A673 (cell line): ENCODE measurements around the gene NOSIP. TPM values are rescaled to one million over a fixed set of nuclear protein-coding genes. Genes with fewer than 3 reads are reported as not detected.

Experiments used
- BruUV-seq: library from RNA; stranded (reverse); fragments of 400-500 nt; replicated peaks from 2 replicates; lab custom pipeline; 2021; lab: Mats Ljungman, UMichigan
- CTCF ChIA-PET: fragments of 300-600 bp; sonication (Branson Sonifier 250); formaldehyde crosslinking; loops from one replicate; lab custom pipeline; 2022; ENCODE audit warnings: antibody characterized with exemption; lab: Charles Lee
- POLR2A ChIA-PET: fragments of 300-600 bp; sonication (Branson Sonifier 250); formaldehyde crosslinking; loops from one replicate; lab custom pipeline; 2022; ENCODE audit warnings: antibody characterized with exemption; ENCODE audit not compliant: low non-redundant PET; lab: Charles Lee
- DNase-seq: peaks from one replicate; pipeline ENCODE4 v3.0.0-alpha.2; 2015; ENCODE audit warnings: low spot score
- H3K27ac ChIP-seq: fragments of 200-600 bp; sonication (generic); 2 replicates; pipeline ENCODE4 v1.5.1; 2016; ENCODE audit warnings: mixed run types, low read depth, mild to moderate bottlenecking, mixed read lengths, antibody characterized with exemption, low read length; ENCODE audit not compliant: poor library complexity, severe bottlenecking
- H3K27me3 ChIP-seq: fragments of 200-600 bp; sonication (generic); replicated peaks from 2 replicates; pipeline ENCODE4 v1.6.1; 2017; ENCODE audit warnings: mixed run types, low read depth, mild to moderate bottlenecking, mixed read lengths, antibody characterized with exemption, low read length; ENCODE audit not compliant: insufficient read depth, poor library complexity
- H3K36me3 ChIP-seq: fragments of 200-600 bp; sonication (generic); 2 replicates; pipeline ENCODE4 v1.6.1; 2016; ENCODE audit warnings: mixed run types, mild to moderate bottlenecking, mixed read lengths, antibody characterized with exemption, low read length; ENCODE audit not compliant: insufficient read depth, poor library complexity, severe bottlenecking
- H3K4me1 ChIP-seq: fragments of 200-600 bp; sonication (generic); 2 replicates; pipeline ENCODE4 v1.6.1; 2017; ENCODE audit warnings: mixed run types, mild to moderate bottlenecking, mixed read lengths, antibody characterized with exemption, low read length; ENCODE audit not compliant: insufficient read depth, poor library complexity, severe bottlenecking
- H3K4me3 ChIP-seq: fragments of 200-600 bp; sonication (generic); 2 replicates; pipeline ENCODE4 v1.5.1; 2016; ENCODE audit warnings: low read depth, mixed run types, mild to moderate bottlenecking, mixed read lengths, low read length; ENCODE audit not compliant: poor library complexity, severe bottlenecking
- H3K9me3 ChIP-seq: fragments of 200-600 bp; sonication (generic); 2 replicates; pipeline ENCODE4 v1.6.1; 2016; ENCODE audit warnings: mixed run types, low read depth, mild to moderate bottlenecking, mixed read lengths, antibody characterized with exemption, low read length; ENCODE audit not compliant: poor library complexity, severe bottlenecking
- EZH2 ChIP-seq: fragments of 200-600 bp; sonication (generic); IDR thresholded peaks from 2 replicates; pipeline ENCODE4 v1.6.1; 2017; ENCODE audit warnings: borderline replicate concordance, low read depth, mild to moderate bottlenecking, mixed read lengths, antibody characterized with exemption, low read length; ENCODE audit not compliant: poor library complexity, severe bottlenecking
- intact Hi-C: fragments of 100-400 bp; cut with micrococcal nuclease; formaldehyde crosslinking; loops from one replicate; pipeline ENCODE4 v1.10.0; 2022; ENCODE audit not compliant: unreplicated experiment
- total RNA-seq: library from RNA; stranded (reverse); gene quantifications from 2 replicates; pipeline ENCODE4 v1.2.3, GENCODE V29; 2021
- TF ChIP-seq, protein P1 (sequence below): fragments of 300-800, 200-600 bp; sonication (generic); conservative IDR thresholded peaks from 2 replicates; pipeline ENCODE4 v1.5.1; 2017; ENCODE audit warnings: low read depth, mild to moderate bottlenecking, antibody characterized with exemption, low read length, moderate library complexity, mixed read lengths

NOSIP gene
- total RNA-seq, 1 experiment from 2014 or later = 178 TPM

DNA sequence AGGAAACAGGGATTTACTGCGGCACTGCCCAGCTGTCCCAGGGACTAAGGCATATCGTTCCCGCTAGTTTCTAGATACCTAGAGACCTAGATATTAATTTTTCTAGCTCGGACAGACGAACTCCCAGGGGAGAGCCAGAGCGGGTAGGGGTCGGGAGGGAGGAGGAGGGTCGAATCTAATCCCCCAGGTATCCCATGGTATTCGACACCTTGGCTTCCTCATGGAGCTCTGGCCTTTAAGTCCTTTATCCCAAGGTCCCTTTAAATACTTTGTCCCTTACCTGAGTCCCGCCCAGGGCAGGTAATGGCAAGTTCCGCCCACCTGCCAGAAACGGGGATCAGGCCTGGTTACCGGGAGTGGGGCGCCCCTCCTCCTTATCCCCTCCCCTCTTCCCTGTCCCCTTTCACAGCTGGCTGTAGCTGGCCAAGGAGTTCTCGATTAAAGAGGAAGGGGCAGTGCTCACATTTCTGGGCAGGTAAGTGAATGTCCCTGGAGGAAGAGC, 702 bp upstream of the NOSIP start, which contains the start of gene PRRG2:
PRRG2 (plus strand) TSS at position 310 of the 502 bp plus-strand sequence. CDS start 1,904 bp downstream, outside the sequence.
- no peaks in the 10 kb centered on the region for H3K9me3 ChIP-seq
- TF ChIP-seq EZH2 = no peak
- TF ChIP-seq, protein P1, sequence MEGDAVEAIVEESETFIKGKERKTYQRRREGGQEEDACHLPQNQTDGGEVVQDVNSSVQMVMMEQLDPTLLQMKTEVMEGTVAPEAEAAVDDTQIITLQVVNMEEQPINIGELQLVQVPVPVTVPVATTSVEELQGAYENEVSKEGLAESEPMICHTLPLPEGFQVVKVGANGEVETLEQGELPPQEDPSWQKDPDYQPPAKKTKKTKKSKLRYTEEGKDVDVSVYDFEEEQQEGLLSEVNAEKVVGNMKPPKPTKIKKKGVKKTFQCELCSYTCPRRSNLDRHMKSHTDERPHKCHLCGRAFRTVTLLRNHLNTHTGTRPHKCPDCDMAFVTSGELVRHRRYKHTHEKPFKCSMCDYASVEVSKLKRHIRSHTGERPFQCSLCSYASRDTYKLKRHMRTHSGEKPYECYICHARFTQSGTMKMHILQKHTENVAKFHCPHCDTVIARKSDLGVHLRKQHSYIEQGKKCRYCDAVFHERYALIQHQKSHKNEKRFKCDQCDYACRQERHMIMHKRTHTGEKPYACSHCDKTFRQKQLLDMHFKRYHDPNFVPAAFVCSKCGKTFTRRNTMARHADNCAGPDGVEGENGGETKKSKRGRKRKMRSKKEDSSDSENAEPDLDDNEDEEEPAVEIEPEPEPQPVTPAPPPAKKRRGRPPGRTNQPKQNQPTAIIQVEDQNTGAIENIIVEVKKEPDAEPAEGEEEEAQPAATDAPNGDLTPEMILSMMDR = no peak
- peak within 1 kb of the TSS; percentile 78 for H3K27ac ChIP-seq
- peaks cover 8% of the 10 kb centered on the region for H3K36me3 ChIP-seq
- no TSS peak for BruUV-seq
- peaks cover 6% of the 10 kb centered on the region for H3K4me1 ChIP-seq
- CTCF ChIA-PET = interaction anchor here (1.0 kb wide), 1 partner anchor 70 kb away, joined by 11 read pairs; no protein-coding TSS in a partner anchor
- DNase-seq = no peak
- intact Hi-C loops = no loop called here
- POLR2A ChIA-PET = interaction anchor here (0.6 to 0.7 kb wide), 2 partner anchors 22 to 59 kb away, joined by 5 to 8 read pairs; partner anchors contain the start of gene RRAS
- H3K27me3 ChIP-seq = no peaks in the 10 kb centered on the region
- H3K4me3 ChIP-seq = peak within 1 kb of the TSS; percentile 85

DNA sequence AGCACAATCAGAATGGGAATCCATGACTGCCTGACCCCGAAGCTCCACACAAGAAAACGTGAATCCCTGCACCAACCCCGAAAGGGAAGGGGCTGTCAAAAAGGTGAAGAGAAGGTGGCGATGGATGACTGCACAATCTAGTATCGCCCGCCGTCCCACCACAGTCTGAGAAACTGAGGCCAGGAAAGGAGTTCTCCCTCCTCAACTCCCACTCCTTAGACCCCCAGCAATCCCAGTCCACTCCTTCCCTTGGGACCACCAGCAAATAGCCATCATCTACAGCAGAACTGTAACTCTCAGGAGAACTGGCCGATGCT, 451 bp downstream of the NOSIP start:
- H3K27me3 ChIP-seq = no peaks in the 10 kb centered on the region
- DNase-seq = no peak
- no TSS peak for BruUV-seq
- peak overlapping the region; percentile 85 for H3K4me3 ChIP-seq
- intact Hi-C loops = no loop called here
- H3K36me3 ChIP-seq = peaks cover 15% of the 10 kb centered on the region
- H3K27ac ChIP-seq = peak overlapping the region; percentile 78
- ChIA-PET CTCF (interaction anchor here (1.3 kb wide), 1 partner anchor 10 kb away, joined by 4 read pairs; no protein-coding TSS in a partner anchor), POLR2A (interaction anchor here (0.6 to 1.4 kb wide), 2 partner anchors 10 to 1324 kb away, joined by 3 read pairs; partner anchors contain the start of gene CARD8)
- TF ChIP-seq EZH2 = no peak
- TF ChIP-seq, protein P1 = no peak
- H3K4me1 ChIP-seq = peaks cover 13% of the 10 kb centered on the region
- H3K9me3 ChIP-seq = no peaks in the 10 kb centered on the region

DNA sequence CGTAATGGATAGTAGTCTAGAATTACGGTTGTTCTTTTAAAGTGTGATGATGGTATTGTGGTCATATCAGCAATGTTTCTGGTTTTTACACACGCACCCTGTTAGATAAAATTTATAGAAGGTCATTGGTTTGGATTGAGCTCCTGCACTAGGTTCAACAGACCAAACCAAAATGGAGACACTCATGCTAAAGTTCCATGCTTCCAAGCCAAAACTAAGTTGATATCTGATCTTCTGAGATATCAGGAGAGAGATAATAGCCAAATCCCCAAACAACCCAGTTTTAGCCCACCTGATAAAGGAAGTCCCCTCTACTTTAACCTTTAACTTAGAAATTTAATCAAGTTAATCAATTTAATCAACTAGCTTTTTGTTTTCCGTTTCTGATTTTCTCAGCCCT, 1.2 kb downstream of the NOSIP start:
- intact Hi-C loops = no loop called here
- peaks cover 19% of the 10 kb centered on the region for H3K36me3 ChIP-seq
- no peak for DNase-seq
- H3K27me3 ChIP-seq = no peaks in the 10 kb centered on the region
- TF ChIP-seq EZH2 = no peak
- TF ChIP-seq, protein P1 = no peak
- no peaks in the 10 kb centered on the region for H3K9me3 ChIP-seq
- POLR2A ChIA-PET = interaction anchor here (1.4 kb wide), 1 partner anchor 11 kb away, joined by 3 read pairs; no protein-coding TSS in a partner anchor
- H3K4me3 ChIP-seq = peak overlapping the region; percentile 85
- H3K4me1 ChIP-seq = peaks cover 18% of the 10 kb centered on the region
- BruUV-seq = no TSS peak
- CTCF ChIA-PET = interaction anchor here (0.6 to 1.3 kb wide), 2 partner anchors 9 to 77 kb away, joined by 4 to 9 read pairs; no protein-coding TSS in a partner anchor
- peak overlapping the region; percentile 78 for H3K27ac ChIP-seq
